Thoracic aorta (tissue), 2 donors: ENCODE results near the gene TACC2. TPM values are rescaled to one million over a fixed set of nuclear protein-coding genes. Genes with fewer than 3 reads are reported as not detected.
"Not testable (repeated sequence)": the region's sequence is repeated elsewhere in the genome, so short reads cannot be mapped to it uniquely, and the experiment has no call there.

Source experiments
- ATAC-seq: fragments of 150-250 bp; one replicate; pipeline ENCODE4 v1.8.0; 2017; ENCODE audit warnings: low read depth; ENCODE audit not compliant: insufficient number of reproducible peaks, low FRiP score
- DNase-seq: peaks from one replicate; pipeline ENCODE4 v3.0.0-alpha.2; 2020; ENCODE audit warnings: low spot score
- H3K27ac ChIP-seq, 2 donors: fragments of 200-600 bp; sonication (generic); 1 replicate in 1 of 2; 2 replicates in 1 of 2; pipeline ENCODE4 v1.5.1; 2016; ENCODE audit warnings: mild to moderate bottlenecking in 2 of 2, moderate library complexity in 2 of 2
- H3K27me3 ChIP-seq: fragments of 200-600 bp; sonication (generic); replicated peaks from 2 replicates; pipeline ENCODE4 v1.6.0; 2016; ENCODE audit warnings: mild to moderate bottlenecking; ENCODE audit not compliant: insufficient read depth
- H3K36me3 ChIP-seq: fragments of 200-600 bp; sonication (generic); one replicate; pipeline ENCODE4 v1.5.1; 2016
- H3K4me1 ChIP-seq, 2 donors: fragments of 200-600 bp; sonication (generic); 1 replicate in 1 of 2; 2 replicates in 1 of 2; pipeline versions ENCODE4 v1.5.1 to v1.6.0; 2016; ENCODE audit warnings: low read depth in 2 of 2, mild to moderate bottlenecking in 1 of 2; ENCODE audit not compliant: control insufficient read depth in 1 of 2
- H3K4me3 ChIP-seq: fragments of 200-600 bp; sonication (generic); 2 replicates; pipeline ENCODE4 v1.5.1; 2016; ENCODE audit warnings: mild to moderate bottlenecking
- H3K9me3 ChIP-seq: fragments of 200-600 bp; sonication (generic); 2 replicates; pipeline ENCODE4 v1.5.1; 2016
- total RNA-seq, 2 donors: library from RNA; depleted of rRNA; stranded (reverse); fragments of >200 nt; gene quantifications; one replicate each; pipeline versions ENCODE4 v1.1.0 to v1.2.3, GENCODE V29; 2016
- TF ChIP-seq, protein P1 (sequence below): fragments of 200-600 bp; sonication (generic); IDR thresholded peaks from one replicate; pipeline ENCODE4 v1.5.1; 2019; ENCODE audit warnings: antibody characterized with exemption

TACC2 gene
- total RNA-seq, 2 donors from 2014 or later = 52.1 to 71.0 TPM

GRCh38 chr10:122073508-122073907 is 84.5 kb downstream of the TACC2 start:
- Histone ChIP-seq H3K27ac (no peak overlapping the region), H3K4me3 (no peak overlapping the region), H3K4me1 (no peaks in the 10 kb centered on the region), H3K36me3 (no peaks in the 10 kb centered on the region), H3K27me3 (no peaks in the 10 kb centered on the region), H3K9me3 (no peaks in the 10 kb centered on the region)
- DNase-seq (no peak), ATAC-seq (no peak)
- TF ChIP-seq, protein P1, sequence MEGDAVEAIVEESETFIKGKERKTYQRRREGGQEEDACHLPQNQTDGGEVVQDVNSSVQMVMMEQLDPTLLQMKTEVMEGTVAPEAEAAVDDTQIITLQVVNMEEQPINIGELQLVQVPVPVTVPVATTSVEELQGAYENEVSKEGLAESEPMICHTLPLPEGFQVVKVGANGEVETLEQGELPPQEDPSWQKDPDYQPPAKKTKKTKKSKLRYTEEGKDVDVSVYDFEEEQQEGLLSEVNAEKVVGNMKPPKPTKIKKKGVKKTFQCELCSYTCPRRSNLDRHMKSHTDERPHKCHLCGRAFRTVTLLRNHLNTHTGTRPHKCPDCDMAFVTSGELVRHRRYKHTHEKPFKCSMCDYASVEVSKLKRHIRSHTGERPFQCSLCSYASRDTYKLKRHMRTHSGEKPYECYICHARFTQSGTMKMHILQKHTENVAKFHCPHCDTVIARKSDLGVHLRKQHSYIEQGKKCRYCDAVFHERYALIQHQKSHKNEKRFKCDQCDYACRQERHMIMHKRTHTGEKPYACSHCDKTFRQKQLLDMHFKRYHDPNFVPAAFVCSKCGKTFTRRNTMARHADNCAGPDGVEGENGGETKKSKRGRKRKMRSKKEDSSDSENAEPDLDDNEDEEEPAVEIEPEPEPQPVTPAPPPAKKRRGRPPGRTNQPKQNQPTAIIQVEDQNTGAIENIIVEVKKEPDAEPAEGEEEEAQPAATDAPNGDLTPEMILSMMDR = no peak

DNA sequence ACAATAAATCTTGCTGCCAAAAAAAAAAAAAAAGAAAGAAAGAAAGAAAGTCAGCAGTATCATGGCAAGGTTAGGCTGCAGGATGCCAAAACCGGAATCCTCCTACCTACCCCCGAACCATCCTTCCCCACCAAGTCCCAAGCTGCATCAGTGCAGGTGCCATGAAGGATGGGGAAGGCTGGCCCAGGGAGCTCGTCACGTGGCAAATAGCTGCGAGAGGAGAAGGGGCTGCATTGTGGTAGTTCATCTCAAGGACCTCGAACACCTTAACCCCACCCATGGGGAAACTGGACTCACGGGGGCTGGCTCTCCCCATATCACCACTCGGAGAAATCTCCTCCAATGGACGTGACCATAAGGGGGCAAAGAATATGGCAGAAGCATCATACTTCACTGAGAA is 86.2 kb downstream of the TACC2 start:
- H3K27me3 ChIP-seq = no peaks in the 10 kb centered on the region
- DNase-seq = no peak
- H3K36me3 ChIP-seq = no peaks in the 10 kb centered on the region
- TF ChIP-seq, protein P1 = no peak
- H3K4me1 ChIP-seq = no peaks in the 10 kb centered on the region
- H3K4me3 ChIP-seq = no peak overlapping the region
- H3K9me3 ChIP-seq = no peaks in the 10 kb centered on the region
- ATAC-seq = no peak
- no peak overlapping the region for H3K27ac ChIP-seq

- H3K4me3 ChIP-seq, H3K27ac ChIP-seq, H3K27me3 ChIP-seq, H3K9me3 ChIP-seq, ATAC-seq, H3K36me3 ChIP-seq, H3K4me1 ChIP-seq, DNase-seq: not testable (repeated sequence)
Observed at GRCh38 chr10:122075876-122076275, 86.9 kb downstream of the TACC2 start.

DNA sequence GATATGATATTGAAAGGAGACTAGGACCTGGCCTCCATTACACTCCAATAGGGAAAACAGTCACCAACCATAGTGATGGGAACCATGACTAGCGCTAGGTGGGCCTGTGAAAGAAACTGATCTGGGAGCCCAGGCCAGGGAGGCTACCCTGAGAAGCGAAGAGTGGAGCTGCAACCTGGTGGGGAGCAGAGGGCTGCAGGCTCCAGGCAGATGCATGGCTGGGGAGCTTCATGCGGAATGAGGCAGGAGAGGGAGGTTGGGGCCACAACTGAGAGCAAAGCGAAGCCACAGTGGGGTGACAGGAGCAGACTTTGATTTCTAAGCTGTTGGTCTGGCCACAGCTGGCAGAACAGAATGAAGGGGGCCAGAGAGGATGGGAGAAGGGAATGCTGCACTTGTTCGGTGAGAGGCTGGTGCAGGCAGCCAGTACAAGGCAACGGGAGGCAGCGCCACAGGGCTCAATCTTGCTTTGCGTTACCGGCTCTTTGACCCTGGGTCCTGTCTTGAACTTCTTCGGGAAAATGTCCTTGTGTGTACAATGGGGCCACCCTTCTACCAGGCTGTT is 88.4 kb downstream of the TACC2 start:
- Histone ChIP-seq H3K4me3 (no peak overlapping the region), H3K36me3 (no peaks in the 10 kb centered on the region), H3K4me1 (no peaks in the 10 kb centered on the region), H3K27ac (no peak overlapping the region), H3K27me3 (no peaks in the 10 kb centered on the region), H3K9me3 (no peaks in the 10 kb centered on the region)
- DNase-seq (no peak), ATAC-seq (no peak)
- TF ChIP-seq, protein P1 = no peak

DNA sequence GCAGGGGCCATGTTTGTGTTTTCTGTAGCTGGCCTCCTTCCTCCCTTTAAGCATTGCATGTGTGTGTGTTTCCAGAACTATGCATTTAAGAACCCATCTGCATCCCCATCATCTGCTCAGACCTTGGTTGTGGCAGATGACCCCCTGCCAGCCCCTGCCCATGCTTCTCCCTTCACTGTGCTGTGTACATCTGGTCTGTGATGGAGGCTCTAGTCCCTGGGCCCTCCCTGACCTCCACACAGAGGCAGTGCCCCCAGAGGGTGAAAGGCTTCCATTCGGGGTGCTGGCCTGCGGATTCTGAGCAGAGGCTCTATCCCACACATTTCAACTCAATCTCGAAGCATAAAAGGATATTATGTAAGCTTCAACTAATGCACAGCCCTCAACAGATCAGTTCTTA is 89.4 kb downstream of the TACC2 start:
- TF ChIP-seq, protein P1 = no peak
- ATAC-seq (no peak), DNase-seq (no peak)
- H3K36me3 ChIP-seq = peaks cover under 1% of the 10 kb centered on the region
- no peak overlapping the region for H3K4me3 ChIP-seq
- no peaks in the 10 kb centered on the region for H3K4me1 ChIP-seq
- no peak overlapping the region for H3K27ac ChIP-seq
- H3K9me3 ChIP-seq = no peaks in the 10 kb centered on the region
- H3K27me3 ChIP-seq = no peaks in the 10 kb centered on the region
